Thyroid gland (tissue), 4 donors: ENCODE measurements around the gene CMSS1.

Experiments
- CTCF ChIP-seq, 6 experiments: fragments of 200-600 bp in 3 of 6; fragments of 450-650 bp in 3 of 6; sonication (generic) in 3 of 6; IDR thresholded peaks; one replicate each; pipeline ENCODE4 v1.5.1; 2016 to 2019; ENCODE audit warnings: antibody characterized with exemption in 6 of 6, mild to moderate bottlenecking in 2 of 6, inconsistent platforms in 1 of 6, moderate library complexity in 1 of 6
- POLR2A ChIP-seq, 2 donors: fragments of 450-650 bp; IDR thresholded peaks; one replicate each; pipeline ENCODE4 v1.6.1; 2017; ENCODE audit warnings: antibody characterized with exemption in 2 of 2, mild to moderate bottlenecking in 2 of 2, moderate library complexity in 1 of 2

GRCh38 chr3:99940350-99940749, 122.7 kb downstream of the CMSS1 start:
- no peak for TF ChIP-seq CTCF (IDR thresholded peaks at IDR 0.05)
- no peak for TF ChIP-seq POLR2A (IDR thresholded peaks at IDR 0.05)
